CD4-positive, alpha-beta T cell treated with Interferon gamma for 1 hour (primary cell): ENCODE results near the gene DPM3.

Experiments used
- DNase-seq: peaks from one replicate; pipeline ENCODE4 v3.0.0-alpha.2; 2020

Gene DPM3

GRCh38 chr1:155145491-155145890 lies 5.2 kb upstream of the DPM3 start:
- DNase-seq = no peak

DNA sequence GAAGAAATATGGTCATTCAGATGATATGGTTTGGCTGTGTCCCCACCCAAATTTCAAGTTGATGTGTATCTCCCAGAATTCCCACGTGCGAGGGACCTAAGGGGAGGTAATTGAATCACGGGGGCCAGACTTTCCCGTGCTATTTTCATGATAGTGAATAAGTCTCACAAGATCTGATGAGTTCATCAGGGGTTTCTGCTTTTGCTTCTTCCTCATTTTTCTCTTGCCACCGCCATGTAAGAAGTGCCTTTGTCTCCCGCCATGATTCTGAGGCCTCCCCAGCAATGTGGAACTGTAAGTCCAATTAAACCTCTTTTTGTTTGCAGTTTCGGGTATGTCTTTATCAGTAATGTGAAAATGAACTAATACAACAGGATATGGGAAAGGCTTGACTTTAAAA lies 1.4 kb upstream of the DPM3 start:
- no peak for DNase-seq

DNA sequence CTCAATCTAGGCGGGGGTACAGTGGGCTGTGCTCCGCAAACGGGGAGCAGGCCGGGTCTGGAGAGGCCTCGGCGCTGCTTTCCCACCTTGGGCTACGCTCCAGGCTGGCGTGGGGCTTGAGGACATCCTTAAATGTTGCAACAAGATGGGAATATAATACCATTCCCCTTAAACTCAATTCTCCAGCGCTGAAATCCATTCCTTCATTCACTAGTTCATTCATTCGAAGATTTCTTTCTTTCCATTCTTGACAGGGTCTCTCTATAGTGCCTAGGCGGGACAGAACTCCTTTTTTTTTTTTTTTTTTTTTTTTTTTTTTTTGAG lies 261 bp upstream of the DPM3 start:
- DNase-seq = no peak

DNA sequence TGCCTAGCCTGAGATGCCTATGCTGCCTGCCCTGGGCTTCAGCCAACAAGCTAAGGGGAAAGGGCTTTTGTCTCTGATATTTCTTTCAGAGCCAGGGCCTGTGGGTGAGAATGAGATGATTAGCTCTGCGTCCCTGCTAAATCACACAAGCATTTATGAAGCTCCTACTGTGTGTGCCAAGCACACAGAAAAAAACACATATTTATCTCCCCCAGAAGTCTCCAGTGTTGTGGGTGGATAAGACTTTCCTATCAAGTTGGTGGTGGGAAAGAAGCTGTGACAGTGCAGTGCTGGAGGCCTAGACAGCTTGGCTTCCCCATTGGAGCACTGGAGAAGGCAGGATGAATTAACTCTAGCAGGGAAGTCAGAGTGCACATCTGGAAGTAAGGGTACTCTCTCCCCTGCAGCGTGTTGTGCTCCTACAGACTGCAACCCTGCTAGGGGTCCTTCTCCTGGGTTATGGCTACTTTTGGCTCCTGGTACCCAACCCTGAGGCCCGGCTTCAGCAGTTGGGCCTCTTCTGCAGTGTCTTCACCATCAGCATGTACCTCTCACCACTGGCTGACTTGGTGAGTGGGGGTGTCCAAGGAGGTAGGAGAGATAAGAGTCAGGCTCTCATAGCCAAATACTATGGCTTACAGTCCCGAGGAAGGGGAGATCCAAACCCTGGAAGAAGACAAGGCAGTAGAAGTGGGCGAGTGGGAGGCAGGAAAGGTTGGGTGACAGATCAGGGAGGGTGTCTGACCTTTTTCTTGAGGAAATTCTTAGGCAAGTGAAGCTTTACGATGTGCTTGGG lies 3.0 kb downstream of the DPM3 start:
- no peak for DNase-seq

DNA sequence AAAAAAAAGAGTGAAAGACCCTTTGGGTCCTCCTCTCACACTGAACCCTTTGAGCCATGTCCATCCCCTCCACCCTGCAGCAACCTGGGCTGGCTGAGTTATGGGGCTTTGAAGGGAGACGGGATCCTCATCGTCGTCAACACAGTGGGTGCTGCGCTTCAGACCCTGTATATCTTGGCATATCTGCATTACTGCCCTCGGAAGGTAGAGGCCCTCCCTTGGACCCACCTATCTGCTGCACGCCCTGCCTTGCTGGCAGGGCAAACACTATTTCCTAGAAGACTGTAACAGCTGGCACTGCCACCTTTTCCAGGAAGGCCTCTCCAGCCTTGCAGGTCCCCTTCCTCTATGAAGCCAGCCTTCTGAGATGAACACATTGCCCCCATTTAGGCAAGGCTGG lies 3.6 kb downstream of the DPM3 start:
- DNase-seq = no peak

- DNase-seq = peak; percentile 94
Observed at GRCh38 chr1:155135415-155136028, 4.8 kb downstream of the DPM3 start, which contains the start of gene SLC50A1. Gene SLC50A1, plus strand, starts transcription at chr1:155135852. Its CDS starts 60 bp downstream, at chr1:155135912.

DNA sequence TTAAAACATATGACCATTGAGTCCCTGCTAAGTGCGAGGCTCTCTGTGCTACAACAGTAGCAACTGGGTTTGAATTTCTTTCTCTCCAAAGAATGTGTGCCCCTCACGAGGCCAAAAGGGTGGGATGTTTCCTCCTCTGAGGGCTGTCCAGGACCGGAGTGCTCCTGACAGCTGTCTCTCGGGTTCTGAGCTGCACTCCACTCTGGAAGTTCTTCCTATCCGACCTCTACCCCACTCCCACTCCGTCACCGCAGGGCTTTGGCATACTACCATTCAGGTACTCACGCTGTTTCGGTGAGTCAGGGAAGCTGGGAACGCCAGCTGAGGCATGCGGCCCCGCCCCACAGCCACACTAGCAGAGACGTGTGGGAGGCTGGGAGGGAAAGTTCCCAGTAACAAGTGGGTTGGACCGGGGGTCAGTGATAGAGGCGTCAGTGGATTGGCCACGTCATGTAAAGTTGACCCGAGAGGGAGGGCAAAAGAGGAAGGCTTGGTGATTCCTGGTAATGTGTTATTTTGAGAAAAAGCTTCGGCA lies 5.4 kb downstream of the DPM3 start:
- DNase-seq = peak; percentile 71

GRCh38 chr1:155134322-155134721 lies 6.0 kb downstream of the DPM3 start:
- no peak for DNase-seq

- no peak for DNase-seq
Observed at GRCh38 chr1:155133799-155134281, 6.5 kb downstream of the DPM3 start.

DNA sequence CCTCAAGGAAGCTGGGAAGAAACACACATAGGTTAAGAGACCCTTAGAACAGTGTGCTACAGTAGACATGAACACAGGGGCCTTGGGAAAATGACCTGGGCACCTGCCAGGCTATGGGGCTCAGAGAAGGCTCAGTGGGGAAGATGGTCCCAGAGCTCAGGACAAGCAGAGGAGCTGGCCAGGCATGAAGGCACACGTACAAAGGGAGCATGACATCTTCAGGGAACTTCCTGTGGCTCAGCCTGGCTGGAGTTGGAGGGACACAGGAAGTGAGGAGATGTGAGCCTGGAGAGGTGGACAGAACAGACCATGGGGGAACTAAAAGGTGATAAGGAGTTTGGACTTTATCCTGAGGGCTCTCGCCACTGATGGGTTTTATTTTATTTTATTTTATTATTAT lies 8.5 kb downstream of the DPM3 start:
- DNase-seq = no peak

- DNase-seq = no peak
Observed at GRCh38 chr1:155131285-155131684, 9.0 kb downstream of the DPM3 start.

DNA sequence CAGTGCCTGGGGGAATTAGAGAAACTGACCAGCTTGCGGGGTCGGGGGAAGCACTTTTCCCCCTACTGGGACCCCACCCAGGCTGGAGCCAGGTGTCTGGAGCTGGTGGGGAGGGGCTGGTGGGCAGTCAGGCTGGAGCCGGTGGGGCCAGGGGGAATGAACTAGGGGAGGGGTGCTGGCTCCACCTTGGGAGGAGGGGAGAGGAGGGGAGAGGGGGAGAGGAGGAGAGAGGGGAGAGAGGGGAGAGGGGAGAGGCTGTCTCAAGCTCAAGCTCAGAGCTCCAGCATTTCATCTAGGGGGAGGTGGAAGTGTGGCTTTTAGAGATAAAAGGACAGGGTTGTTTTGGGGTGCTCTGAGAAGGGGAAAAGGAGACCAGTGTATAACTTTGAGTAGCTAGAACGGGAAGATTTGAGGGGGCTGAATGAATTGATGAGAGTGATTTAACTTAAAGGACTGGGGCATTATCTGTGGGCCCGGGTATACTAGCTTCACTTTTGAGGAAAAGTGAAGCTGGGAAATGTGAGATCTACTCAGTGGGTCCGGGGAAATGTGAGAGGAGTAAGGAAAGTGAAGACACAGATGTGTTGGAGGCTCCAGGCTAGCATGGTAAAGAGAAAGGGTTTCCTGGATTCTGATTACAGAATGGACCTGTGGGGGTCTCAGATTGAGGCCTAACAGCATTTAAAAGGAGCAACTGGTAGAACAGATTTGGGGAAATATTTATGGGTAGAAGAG lies 9.9 kb downstream of the DPM3 start:
- no peak for DNase-seq

DNA sequence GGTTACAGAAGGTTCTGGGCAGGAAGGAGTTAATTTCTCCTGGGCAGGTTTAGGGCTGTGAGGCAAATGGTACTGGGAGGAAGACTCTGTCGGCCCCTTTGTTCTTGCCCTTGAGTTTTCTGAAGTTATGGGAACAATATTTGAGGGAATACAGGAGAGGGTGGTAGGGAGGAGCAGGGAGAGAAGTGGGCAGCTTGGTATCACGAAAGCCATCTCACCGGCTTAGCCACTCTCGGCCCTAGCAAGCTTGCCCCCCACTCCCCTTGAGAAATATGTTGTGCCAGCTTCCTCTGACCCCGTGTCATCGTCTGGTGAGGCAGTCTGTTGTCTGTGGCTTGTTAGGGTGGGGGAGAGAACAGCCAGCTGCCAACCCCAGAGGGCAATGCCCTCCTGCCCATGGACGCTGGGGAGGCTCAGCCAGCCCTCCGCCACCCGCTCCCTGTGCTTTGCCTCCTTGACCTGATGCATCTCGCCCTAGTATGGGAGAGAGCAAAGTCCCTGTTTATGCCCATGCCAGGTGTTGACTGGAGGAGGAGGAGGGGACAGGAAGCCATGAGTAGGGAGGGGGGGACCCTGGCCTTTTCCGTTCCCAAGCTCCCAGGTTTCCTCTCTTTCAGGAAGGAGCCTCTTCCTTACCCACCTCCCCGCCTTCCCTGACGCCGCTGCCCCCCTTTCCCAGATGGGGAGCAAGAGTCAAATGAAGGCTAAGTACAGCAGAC lies 11.4 kb downstream of the DPM3 start:
- DNase-seq = no peak

GRCh38 chr1:155127967-155128754 lies 12.2 kb downstream of the DPM3 start:
- no peak for DNase-seq

- DNase-seq = peak; percentile 25
Observed at GRCh38 chr1:155127105-155127966, 13.0 kb downstream of the DPM3 start, which contains the start of gene EFNA1. Gene EFNA1, plus strand, starts transcription at chr1:155127876. Its CDS starts 102 bp downstream, at chr1:155127978.

DNA sequence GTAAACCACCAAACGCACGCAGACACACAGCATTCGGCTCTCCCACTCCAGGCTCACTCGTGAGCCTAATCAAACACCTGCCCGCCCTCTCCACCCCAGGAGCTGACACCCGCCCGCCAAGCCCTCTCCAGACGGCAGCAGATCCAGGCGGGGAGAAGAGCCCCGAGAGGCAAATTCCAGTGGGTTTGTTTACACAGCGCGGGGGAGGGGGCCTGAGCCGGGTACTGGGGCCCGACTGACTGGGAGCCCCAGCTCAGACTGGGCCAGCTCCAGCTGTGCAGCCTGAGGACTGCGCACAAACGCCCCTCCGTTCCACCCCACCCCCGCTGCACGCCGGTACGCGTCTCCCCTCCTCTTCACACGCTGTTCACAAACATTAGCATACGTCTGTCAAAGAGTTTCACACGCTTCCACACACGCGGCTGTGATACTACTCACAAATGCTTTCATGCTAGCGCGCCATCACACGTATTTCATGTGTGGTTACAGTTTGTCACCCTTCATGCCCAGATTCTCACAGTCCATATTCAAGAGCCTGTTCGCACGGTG lies 13.7 kb downstream of the DPM3 start:
- DNase-seq = peak; percentile 19

GRCh38 chr1:155125946-155126555 lies 14.3 kb downstream of the DPM3 start:
- no peak for DNase-seq

- DNase-seq = no peak
Observed at GRCh38 chr1:155125511-155125945, 14.8 kb downstream of the DPM3 start.

GRCh38 chr1:155124503-155125463 lies 15.5 kb downstream of the DPM3 start:
- DNase-seq = no peak
